MM.1S (cell line): Measurements from ENCODE around the gene MRPS27.

Experiments used
- EZH2 ChIP-seq: fragments of 300-600 bp; sonication (generic); optimal IDR thresholded peaks from 2 replicates; pipeline ENCODE3; 2017; ENCODE audit warnings: low read depth, mild to moderate bottlenecking, antibody characterized with exemption, low read length, mixed read lengths
- TF ChIP-seq, protein P1 (sequence below): fragments of 300-600 bp; sonication (generic); IDR thresholded peaks from 2 replicates; pipeline ENCODE4 v1.5.1; 2016; ENCODE audit warnings: antibody characterized with exemption, low read length, mixed read lengths

GRCh38 chr5:72281764-72282499 is 38.1 kb downstream of the MRPS27 start:
- TF ChIP-seq, protein P1, sequence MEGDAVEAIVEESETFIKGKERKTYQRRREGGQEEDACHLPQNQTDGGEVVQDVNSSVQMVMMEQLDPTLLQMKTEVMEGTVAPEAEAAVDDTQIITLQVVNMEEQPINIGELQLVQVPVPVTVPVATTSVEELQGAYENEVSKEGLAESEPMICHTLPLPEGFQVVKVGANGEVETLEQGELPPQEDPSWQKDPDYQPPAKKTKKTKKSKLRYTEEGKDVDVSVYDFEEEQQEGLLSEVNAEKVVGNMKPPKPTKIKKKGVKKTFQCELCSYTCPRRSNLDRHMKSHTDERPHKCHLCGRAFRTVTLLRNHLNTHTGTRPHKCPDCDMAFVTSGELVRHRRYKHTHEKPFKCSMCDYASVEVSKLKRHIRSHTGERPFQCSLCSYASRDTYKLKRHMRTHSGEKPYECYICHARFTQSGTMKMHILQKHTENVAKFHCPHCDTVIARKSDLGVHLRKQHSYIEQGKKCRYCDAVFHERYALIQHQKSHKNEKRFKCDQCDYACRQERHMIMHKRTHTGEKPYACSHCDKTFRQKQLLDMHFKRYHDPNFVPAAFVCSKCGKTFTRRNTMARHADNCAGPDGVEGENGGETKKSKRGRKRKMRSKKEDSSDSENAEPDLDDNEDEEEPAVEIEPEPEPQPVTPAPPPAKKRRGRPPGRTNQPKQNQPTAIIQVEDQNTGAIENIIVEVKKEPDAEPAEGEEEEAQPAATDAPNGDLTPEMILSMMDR: no peak
- no peak for TF ChIP-seq EZH2
